BJ (cell line): ENCODE data around the gene COBL. TPM values are rescaled to one million over a fixed set of nuclear protein-coding genes. Genes with fewer than 3 reads are reported as not detected.

Experiments
- CTCF ChIA-PET: fragments of 350-600 bp; formaldehyde crosslinking; extraction: SDS; loops from one replicate; lab custom pipeline; 2021; ENCODE audit warnings: antibody characterized with exemption, inconsistent platforms; lab: Yijun Ruan, JAX
- POLR2A ChIA-PET: fragments of 300-600 bp; sonication (Branson Sonifier 250); formaldehyde crosslinking; extraction: SDS; loops from one replicate; lab custom pipeline; 2021; ENCODE audit warnings: antibody characterized with exemption; lab: Charles Lee
- DNase-seq: peaks from one replicate; pipeline ENCODE4 v3.0.0-alpha.2; 2011; ENCODE audit warnings: low read depth
- H3K27me3 ChIP-seq: 2 replicates; pipeline ENCODE4 v1.6.0; 2011; ENCODE audit warnings: low read length; ENCODE audit not compliant: control insufficient read depth, insufficient read depth
- H3K36me3 ChIP-seq: 2 replicates; pipeline ENCODE4 v1.5.1; 2011; ENCODE audit warnings: low read length; ENCODE audit not compliant: control insufficient read depth, insufficient read depth
- H3K4me3 ChIP-seq: 2 replicates; pipeline ENCODE4 v1.5.1; 2011; ENCODE audit warnings: low read depth, mild to moderate bottlenecking, control low read depth, low read length
- CTCF ChIP-seq: IDR thresholded peaks from 2 replicates; pipeline ENCODE4 v1.5.1; 2011; ENCODE audit warnings: low read depth, mild to moderate bottlenecking, control low read depth, inconsistent platforms, low read length, moderate library complexity; ENCODE audit not compliant: insufficient read depth
- polyA plus RNA-seq: library from polyadenylated mRNA; depleted of rRNA; stranded (reverse); fragments of >200 nt; gene quantifications from 2 replicates; pipeline ENCODE4 v1.2.3, GENCODE V29; 2011

The COBL gene
- polyA plus RNA-seq, 1 experiment: not detected

GRCh38 chr7:51118628-51119027, 198.0 kb downstream of the COBL start:
- POLR2A ChIA-PET: no interaction called here
- Histone ChIP-seq H3K4me3 (no peak overlapping the region), H3K27me3 (no peaks in the 10 kb centered on the region), H3K36me3 (no peaks in the 10 kb centered on the region)
- CTCF ChIA-PET: no interaction called here
- TF ChIP-seq CTCF: no peak
- DNase-seq: no peak

DNA sequence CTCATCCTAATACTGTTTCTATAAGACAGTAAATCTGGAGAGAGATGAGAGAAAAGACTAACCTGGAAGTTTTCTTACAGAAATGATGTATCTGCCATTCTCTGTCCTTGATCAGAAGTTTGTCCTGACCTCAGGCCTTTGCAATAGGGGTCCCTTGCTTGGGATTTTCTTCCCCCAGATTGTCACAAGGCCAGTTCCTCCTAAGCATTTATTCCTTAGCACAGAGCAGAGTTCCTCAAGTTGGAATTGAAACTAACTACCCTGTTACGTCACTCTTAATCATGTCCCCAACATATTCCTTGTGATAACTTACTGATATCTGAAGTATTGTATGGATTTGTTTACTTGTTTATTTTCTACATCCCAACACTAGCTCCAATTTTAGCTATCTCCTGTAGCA, 202.1 kb downstream of the COBL start:
- H3K4me3 ChIP-seq: no peak overlapping the region
- H3K36me3 ChIP-seq: no peaks in the 10 kb centered on the region
- POLR2A ChIA-PET: no interaction called here
- no peak for DNase-seq
- no peak for TF ChIP-seq CTCF
- no peaks in the 10 kb centered on the region for H3K27me3 ChIP-seq
- CTCF ChIA-PET: interaction anchor here (0.8 to 1.0 kb wide), 2 partner anchors 11 to 30 kb away, joined by 3 read pairs; no protein-coding TSS in a partner anchor

GRCh38 chr7:51113962-51114361, 202.6 kb downstream of the COBL start:
- no peak for TF ChIP-seq CTCF
- Histone ChIP-seq H3K36me3 (no peaks in the 10 kb centered on the region), H3K4me3 (no peak overlapping the region), H3K27me3 (no peaks in the 10 kb centered on the region)
- DNase-seq: no peak
- CTCF ChIA-PET: no interaction called here
- POLR2A ChIA-PET: no interaction called here

GRCh38 chr7:51113560-51113959, 203.0 kb downstream of the COBL start:
- no peaks in the 10 kb centered on the region for H3K36me3 ChIP-seq
- no peak for TF ChIP-seq CTCF
- H3K27me3 ChIP-seq: no peaks in the 10 kb centered on the region
- CTCF ChIA-PET: no interaction called here
- POLR2A ChIA-PET: no interaction called here
- H3K4me3 ChIP-seq: no peak overlapping the region
- DNase-seq: no peak

GRCh38 chr7:51111241-51111940, 205.2 kb downstream of the COBL start:
- no peak for TF ChIP-seq CTCF
- ChIA-PET POLR2A (no interaction called here), CTCF (interaction anchor here (0.6 kb wide), 1 partner anchor 30 kb away, joined by 7 read pairs; no protein-coding TSS in a partner anchor)
- Histone ChIP-seq H3K27me3 (peaks cover 4% of the 10 kb centered on the region; the same call in 1 of the 2 replicates), H3K4me3 (no peak overlapping the region), H3K36me3 (no peaks in the 10 kb centered on the region)
- DNase-seq: no peak
